Measurements from ENCODE around the gene IRAK3. TPM values are rescaled to one million over a fixed set of nuclear protein-coding genes. Genes with fewer than 3 reads are reported as not detected.

The IRAK3 gene
- total RNA-seq, 1 experiment from 2014 or later = 0.70 TPM

DNA sequence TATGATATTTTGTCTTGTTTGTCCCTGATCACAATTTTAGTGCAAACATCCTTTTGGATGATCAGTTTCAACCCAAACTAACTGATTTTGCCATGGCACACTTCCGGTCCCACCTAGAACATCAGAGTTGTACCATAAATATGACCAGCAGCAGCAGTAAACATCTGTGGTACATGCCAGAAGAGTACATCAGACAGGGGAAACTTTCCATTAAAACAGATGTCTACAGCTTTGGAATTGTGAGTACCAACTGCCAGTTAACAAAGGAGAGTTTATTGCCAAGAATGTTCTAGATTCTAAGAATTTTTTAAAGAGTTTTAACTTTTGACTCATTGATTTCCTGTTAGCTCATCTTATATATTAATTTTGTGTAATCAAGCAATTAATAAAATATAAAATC lies 55.4 kb downstream of the IRAK3 start:
- DNase-seq (ENCODE audit: low spot score) (no peak), ATAC-seq (no peak)
- Mint-ChIP-seq H3K4me1 (peaks cover 5% of the 10 kb centered on the region), H3K36me3 (no peaks in the 10 kb centered on the region), H3K9me3 (no peaks in the 10 kb centered on the region), H3K27me3 (ENCODE audit: low read depth) (no peaks in the 10 kb centered on the region; the same call in 1 of the 2 replicates), H3K27ac (no peak overlapping the region), H3K4me3 (no peak overlapping the region)
- CTCF ChIA-PET = interaction anchor here (2.3 kb wide), 1 partner anchor 25 kb away, joined by 5 read pairs; no protein-coding TSS in a partner anchor
- TF ChIP-seq KAT7 (CRISPR knock-in tag; IDR thresholded peaks at IDR 0.05; ENCODE audit: borderline replicate concordance) = no peak
- TF ChIP-seq ZNF121 (CRISPR knock-in tag; IDR thresholded peaks at IDR 0.05) = no peak
- TF ChIP-seq STAT6 (CRISPR knock-in tag; conservative IDR thresholded peaks at IDR 0.05; ENCODE audit: low read depth) = no peak
- TF ChIP-seq, protein P1, sequence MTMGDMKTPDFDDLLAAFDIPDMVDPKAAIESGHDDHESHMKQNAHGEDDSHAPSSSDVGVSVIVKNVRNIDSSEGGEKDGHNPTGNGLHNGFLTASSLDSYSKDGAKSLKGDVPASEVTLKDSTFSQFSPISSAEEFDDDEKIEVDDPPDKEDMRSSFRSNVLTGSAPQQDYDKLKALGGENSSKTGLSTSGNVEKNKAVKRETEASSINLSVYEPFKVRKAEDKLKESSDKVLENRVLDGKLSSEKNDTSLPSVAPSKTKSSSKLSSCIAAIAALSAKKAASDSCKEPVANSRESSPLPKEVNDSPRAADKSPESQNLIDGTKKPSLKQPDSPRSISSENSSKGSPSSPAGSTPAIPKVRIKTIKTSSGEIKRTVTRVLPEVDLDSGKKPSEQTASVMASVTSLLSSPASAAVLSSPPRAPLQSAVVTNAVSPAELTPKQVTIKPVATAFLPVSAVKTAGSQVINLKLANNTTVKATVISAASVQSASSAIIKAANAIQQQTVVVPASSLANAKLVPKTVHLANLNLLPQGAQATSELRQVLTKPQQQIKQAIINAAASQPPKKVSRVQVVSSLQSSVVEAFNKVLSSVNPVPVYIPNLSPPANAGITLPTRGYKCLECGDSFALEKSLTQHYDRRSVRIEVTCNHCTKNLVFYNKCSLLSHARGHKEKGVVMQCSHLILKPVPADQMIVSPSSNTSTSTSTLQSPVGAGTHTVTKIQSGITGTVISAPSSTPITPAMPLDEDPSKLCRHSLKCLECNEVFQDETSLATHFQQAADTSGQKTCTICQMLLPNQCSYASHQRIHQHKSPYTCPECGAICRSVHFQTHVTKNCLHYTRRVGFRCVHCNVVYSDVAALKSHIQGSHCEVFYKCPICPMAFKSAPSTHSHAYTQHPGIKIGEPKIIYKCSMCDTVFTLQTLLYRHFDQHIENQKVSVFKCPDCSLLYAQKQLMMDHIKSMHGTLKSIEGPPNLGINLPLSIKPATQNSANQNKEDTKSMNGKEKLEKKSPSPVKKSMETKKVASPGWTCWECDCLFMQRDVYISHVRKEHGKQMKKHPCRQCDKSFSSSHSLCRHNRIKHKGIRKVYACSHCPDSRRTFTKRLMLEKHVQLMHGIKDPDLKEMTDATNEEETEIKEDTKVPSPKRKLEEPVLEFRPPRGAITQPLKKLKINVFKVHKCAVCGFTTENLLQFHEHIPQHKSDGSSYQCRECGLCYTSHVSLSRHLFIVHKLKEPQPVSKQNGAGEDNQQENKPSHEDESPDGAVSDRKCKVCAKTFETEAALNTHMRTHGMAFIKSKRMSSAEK (CRISPR knock-in tag; IDR thresholded peaks at IDR 0.05; ENCODE audit: borderline replicate concordance) = no peak
- TF ChIP-seq FOXP4 (CRISPR knock-in tag; IDR thresholded peaks at IDR 0.05) = no peak
- no peak for TF ChIP-seq IRF2 (CRISPR knock-in tag; IDR thresholded peaks at IDR 0.05; ENCODE audit: borderline replicate concordance, low read depth)
- TF ChIP-seq HMGXB4 (CRISPR knock-in tag; IDR thresholded peaks at IDR 0.05) = no peak
- TF ChIP-seq TEAD1 (CRISPR knock-in tag; IDR thresholded peaks at IDR 0.05) = no peak
- TF ChIP-seq FOXK1 (CRISPR knock-in tag; IDR thresholded peaks at IDR 0.05) = no peak
- no peak for TF ChIP-seq SMAD3 (CRISPR knock-in tag; IDR thresholded peaks at IDR 0.05; ENCODE audit: borderline replicate concordance)
- TF ChIP-seq SP1 (CRISPR knock-in tag; conservative IDR thresholded peaks at IDR 0.05) = no peak
- no peak for TF ChIP-seq ZBTB43 (CRISPR knock-in tag; IDR thresholded peaks at IDR 0.05)
- no peak for TF ChIP-seq NR2C2 (CRISPR knock-in tag; IDR thresholded peaks at IDR 0.05)
- TF ChIP-seq USF1 (CRISPR knock-in tag; IDR thresholded peaks at IDR 0.05) = no peak
- POLR2A ChIA-PET = no interaction called here
